Measurements from ENCODE around the gene STAT1. TPM values are rescaled to one million over a fixed set of nuclear protein-coding genes. Genes with fewer than 3 reads are reported as not detected.
A peak's percentile ranks its signal among the peaks of the same experiment; 100 is the strongest.

STAT1 gene
- total RNA-seq, 1 experiment from 2014 or later, result 60.7 TPM

DNA sequence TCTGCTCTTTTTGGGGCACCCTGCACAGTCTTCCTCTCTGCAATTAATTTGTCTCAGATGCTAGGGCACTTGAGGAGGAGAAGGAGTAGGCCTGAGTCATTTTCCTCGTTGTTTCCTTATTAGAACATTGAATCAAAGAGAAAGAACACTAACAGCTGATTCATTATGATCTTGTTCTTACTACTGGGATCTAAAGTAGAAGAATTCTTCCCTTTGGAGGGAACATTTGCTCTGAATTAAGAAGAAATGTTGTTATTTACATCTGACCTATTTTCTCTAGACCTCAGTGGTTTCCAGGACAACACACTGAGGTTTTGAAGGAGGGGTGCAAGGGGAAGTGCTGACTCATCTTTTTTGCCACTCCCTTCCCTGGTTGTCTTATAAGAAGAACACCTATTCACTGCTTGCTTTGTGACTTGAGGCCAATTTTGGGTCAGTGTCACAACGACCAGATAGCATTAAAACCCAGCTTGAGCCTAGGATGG is 24.3 kb upstream of the STAT1 start:
- CTCF ChIA-PET, result no interaction called here
- intact Hi-C loops (cut with micrococcal nuclease), result no loop called here
- peaks cover 12 to 26% of the 10 kb centered on the region in 2 experiments for H3K4me1 ChIP-seq (ENCODE audit: control insufficient read depth in 1 of 2, insufficient read depth in 2 of 2, low read length in 2 of 2)
- no peaks in the 10 kb centered on the region for H4K20me1 ChIP-seq (ENCODE audit: insufficient read depth)
- BruUV-seq (replicated peaks), result no TSS peak
- no peak overlapping the region for H2AFZ ChIP-seq (ENCODE audit: low read depth, low read length, poor library complexity, severe bottlenecking)
- ATAC-seq (no peak), DNase-seq (ENCODE audit: low read depth, low spot score) (no peak)
- no peak overlapping the region for H3K27ac ChIP-seq (ENCODE audit: low read depth, low read length)
- H3K9me3 ChIP-seq (ENCODE audit: control insufficient read depth in 1 of 2, insufficient read depth in 1 of 2, low read depth in 1 of 2, low read length in 2 of 2), result no peaks in the 10 kb centered on the region
- RAD21 ChIA-PET (ENCODE audit: low non-redundant PET in 1 of 2, low total read pairs in 2 of 2, uncharacterized antibody in 2 of 2, unreplicated experiment in 2 of 2), result no interaction called here
- no peak for TF ChIP-seq CBX3 (IDR thresholded peaks at IDR 0.05; ENCODE audit: low read depth)
- TF ChIP-seq TCF7L2 (IDR thresholded peaks at IDR 0.05; ENCODE audit: borderline replicate concordance, extremely low read depth, insufficient read depth, insufficient read length), result no peak
- TF ChIP-seq JUND (IDR thresholded peaks at IDR 0.05), result no peak
- TF ChIP-seq POLR2AphosphoS5 (IDR thresholded peaks at IDR 0.05; ENCODE audit: low read depth, low read length), result no peak
- TF ChIP-seq ELF1 (IDR thresholded peaks at IDR 0.05; ENCODE audit: borderline replicate concordance, low read depth), result no peak
- no peak for TF ChIP-seq YY1 (IDR thresholded peaks at IDR 0.05; ENCODE audit: extremely low read depth, insufficient replicate concordance, low read depth, low read length)
- no peak for TF ChIP-seq SP1 (IDR thresholded peaks at IDR 0.05; ENCODE audit: low read depth)
- TF ChIP-seq EGR1 (IDR thresholded peaks at IDR 0.05; ENCODE audit: low read depth), result no peak
- no peak for TF ChIP-seq REST (IDR thresholded peaks at IDR 0.05; ENCODE audit: low read depth)
- TF ChIP-seq CTCF (IDR thresholded peaks at IDR 0.05 in 2 of 3, conservative IDR thresholded peaks at IDR 0.05 in 1 of 3; ENCODE audit: borderline replicate concordance in 1 of 3, insufficient read depth in 1 of 3, low read depth in 2 of 3, low read length in 2 of 3), result no peak
- TF ChIP-seq EZH2 (IDR thresholded peaks at IDR 0.05), result no peak
- TF ChIP-seq EZH2phosphoT487 (IDR thresholded peaks at IDR 0.05; ENCODE audit: borderline replicate concordance), result no peak
- no peak for TF ChIP-seq ZNF274 (IDR thresholded peaks at IDR 0.05; ENCODE audit: low read depth, low read length)
- no peak for TF ChIP-seq POLR2A (IDR thresholded peaks at IDR 0.05; ENCODE audit: borderline replicate concordance, extremely low read depth, insufficient read depth, insufficient read length)
- TF ChIP-seq, protein P1, sequence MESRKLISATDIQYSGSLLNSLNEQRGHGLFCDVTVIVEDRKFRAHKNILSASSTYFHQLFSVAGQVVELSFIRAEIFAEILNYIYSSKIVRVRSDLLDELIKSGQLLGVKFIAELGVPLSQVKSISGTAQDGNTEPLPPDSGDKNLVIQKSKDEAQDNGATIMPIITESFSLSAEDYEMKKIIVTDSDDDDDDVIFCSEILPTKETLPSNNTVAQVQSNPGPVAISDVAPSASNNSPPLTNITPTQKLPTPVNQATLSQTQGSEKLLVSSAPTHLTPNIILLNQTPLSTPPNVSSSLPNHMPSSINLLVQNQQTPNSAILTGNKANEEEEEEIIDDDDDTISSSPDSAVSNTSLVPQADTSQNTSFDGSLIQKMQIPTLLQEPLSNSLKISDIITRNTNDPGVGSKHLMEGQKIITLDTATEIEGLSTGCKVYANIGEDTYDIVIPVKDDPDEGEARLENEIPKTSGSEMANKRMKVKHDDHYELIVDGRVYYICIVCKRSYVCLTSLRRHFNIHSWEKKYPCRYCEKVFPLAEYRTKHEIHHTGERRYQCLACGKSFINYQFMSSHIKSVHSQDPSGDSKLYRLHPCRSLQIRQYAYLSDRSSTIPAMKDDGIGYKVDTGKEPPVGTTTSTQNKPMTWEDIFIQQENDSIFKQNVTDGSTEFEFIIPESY (IDR thresholded peaks at IDR 0.05; ENCODE audit: extremely low read depth, insufficient replicate concordance, low read length), result no peak
- TF ChIP-seq FOSL1 (IDR thresholded peaks at IDR 0.05; ENCODE audit: low read depth), result no peak
- no peak for TF ChIP-seq ZFX (IDR thresholded peaks at IDR 0.05)
- TF ChIP-seq RAD21 (IDR thresholded peaks at IDR 0.05; ENCODE audit: low read depth), result no peak
- H3K27me3 ChIP-seq (ENCODE audit: insufficient read depth, low read length), result no peaks in the 10 kb centered on the region
- no peak overlapping the region for H3K9ac ChIP-seq (ENCODE audit: low read length)
- H3K36me3 ChIP-seq (ENCODE audit: control insufficient read depth in 1 of 2, insufficient read depth in 2 of 2, low read length in 2 of 2), result no peaks in the 10 kb centered on the region
- no peaks in the 10 kb centered on the region for H3K9me2 ChIP-seq (ENCODE audit: insufficient read depth)
- peak overlapping the region; percentile 10; the same call in 1 of the 2 replicates for H3K4me2 ChIP-seq (ENCODE audit: low read length)
- H3K4me3 ChIP-seq (replicated peaks in 1 of 2; ENCODE audit: low read depth in 1 of 2, low read length in 2 of 2), result no peak overlapping the region
- H3K79me2 ChIP-seq (ENCODE audit: insufficient read depth, low read length), result no peaks in the 10 kb centered on the region
- POLR2A ChIA-PET, result no interaction called here

All from HCT116 (cell line).